Measurements from ENCODE around the gene FOXC2.
"Not testable (repeated sequence)": the region's sequence is repeated elsewhere in the genome, so short reads cannot be mapped to it uniquely, and the experiment has no call there.

FOXC2 gene

DNA sequence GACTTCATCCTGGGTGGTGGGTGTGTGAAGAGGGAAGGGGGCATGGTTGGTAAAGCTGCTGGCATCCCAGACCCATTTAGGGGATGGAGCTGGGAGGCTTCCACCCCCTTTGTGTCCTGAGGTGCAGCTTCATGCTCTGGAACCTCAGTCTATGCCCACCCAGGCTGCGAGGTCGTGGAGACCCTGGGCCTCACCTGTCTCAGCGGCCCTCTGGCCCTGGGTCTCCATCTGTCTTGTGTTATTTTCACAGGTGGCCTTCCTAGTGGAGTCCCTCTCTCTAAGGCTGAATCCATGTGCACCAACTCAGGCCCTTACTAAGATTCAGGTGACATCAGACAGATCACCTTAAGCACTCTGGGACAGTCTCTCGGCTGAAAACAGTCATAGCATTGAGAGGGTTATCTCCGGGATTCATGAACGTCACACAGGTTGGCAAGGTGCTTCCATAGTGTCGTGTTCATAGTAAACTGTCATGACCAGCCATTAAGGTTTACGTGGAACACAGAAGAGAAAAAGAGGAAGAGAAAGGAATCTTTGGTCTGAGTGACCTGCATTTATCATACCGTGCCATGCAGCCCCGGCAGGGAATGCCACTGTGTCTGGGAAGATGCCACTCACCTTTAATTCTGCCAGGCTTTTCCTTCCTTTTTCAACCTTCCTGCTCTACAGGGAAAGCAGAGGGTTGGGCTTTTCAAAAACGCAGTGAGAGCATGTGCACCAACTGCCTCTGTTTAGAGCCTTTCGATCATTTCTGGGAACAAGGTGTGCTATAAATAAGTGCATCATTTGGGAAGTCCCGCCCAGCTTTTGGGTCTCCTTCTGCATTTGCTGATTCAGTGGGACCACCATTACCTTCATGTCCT is 7.2 kb downstream of the FOXC2 start:
- DNase-seq, result no peak

DNA sequence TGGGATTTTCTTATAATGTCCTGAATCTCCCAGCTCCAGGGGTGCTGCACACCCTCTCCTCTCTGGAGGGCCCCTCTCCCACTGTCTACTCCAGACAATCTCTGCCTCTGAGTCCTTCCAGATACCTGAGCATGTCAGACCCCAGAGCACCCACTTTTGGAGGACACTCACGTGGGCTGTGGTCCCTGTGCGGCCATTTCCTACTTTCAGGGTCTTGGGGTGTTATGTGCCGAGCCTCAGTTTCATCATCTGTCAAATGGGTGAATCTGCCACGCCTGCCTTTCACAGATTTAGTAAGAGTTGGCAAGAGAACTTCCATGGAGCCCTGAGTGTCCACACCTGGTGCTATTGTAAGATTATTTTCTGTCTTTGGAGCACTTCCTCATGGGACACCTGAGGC is 8.0 kb downstream of the FOXC2 start:
- DNase-seq, result no peak

DNA sequence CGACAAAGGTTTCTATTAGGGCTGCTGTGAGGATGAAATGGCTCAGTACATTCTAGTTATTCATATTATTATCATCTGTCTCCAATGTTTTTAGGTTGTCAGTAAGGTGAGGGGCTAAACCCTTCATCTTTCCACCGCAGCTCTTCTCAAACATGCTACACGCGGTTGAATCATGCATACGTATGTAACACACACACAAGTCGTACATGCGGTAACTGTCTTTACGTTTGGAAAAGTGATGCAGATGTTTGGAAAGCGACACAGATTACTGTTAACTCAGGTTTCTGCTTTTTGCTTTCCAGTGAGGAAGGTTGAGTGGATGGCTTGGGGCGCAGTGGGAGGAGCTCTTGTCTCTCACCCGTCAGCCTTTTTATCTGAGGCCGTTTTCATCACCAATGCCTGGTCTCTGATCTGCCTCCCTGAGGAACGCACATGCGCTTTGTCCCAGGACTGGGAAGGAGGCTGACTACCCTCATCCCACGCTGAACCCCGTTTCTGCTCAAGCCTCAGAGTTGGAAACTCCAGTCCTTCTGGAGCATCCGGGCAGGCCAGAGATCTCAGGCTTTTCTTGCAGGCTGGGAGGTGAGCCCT is 8.6 kb downstream of the FOXC2 start:
- DNase-seq, result no peak

DNA sequence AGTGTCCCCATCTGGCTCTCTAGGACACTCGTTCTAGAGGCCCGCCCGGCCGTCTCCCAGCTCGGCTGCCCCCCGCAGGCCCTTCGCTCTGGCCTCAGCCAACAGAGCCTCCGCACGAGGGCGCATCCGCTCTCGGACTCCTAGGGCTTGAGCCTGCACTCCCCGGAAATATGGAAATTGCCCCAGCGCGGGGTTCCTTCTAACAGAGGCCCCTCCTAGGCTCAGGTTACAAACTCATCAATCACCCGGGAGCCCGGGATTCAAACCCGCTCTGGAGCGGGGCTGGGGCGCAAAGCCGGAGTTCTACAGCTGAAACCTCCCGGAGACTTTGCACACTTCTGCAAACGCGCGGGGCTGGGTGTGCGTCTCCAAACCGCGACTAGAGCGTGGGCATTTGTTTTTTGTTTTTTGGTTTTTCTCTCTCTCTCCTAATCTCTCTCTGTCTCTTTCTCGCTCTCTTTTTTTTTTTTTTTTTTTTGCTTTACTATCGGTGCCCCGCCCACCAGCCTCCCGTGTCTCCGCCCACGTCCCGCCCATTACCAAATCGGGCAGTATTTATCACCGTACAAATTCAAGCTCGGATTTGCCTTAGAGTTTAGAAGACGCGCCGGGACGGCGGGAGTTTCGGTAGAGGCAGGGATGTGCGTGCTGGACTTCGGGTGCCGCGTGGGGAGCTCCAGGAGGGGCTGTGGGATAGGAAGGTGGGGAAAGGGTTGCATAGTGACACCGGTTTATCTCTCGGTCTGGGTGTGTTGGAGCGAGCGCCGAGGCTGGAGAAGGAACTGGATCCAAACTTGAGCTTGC is 9.3 kb downstream of the FOXC2 start:
- peak in 3 of 5 experiments; percentile 15 to 54 (median 33) for DNase-seq

DNA sequence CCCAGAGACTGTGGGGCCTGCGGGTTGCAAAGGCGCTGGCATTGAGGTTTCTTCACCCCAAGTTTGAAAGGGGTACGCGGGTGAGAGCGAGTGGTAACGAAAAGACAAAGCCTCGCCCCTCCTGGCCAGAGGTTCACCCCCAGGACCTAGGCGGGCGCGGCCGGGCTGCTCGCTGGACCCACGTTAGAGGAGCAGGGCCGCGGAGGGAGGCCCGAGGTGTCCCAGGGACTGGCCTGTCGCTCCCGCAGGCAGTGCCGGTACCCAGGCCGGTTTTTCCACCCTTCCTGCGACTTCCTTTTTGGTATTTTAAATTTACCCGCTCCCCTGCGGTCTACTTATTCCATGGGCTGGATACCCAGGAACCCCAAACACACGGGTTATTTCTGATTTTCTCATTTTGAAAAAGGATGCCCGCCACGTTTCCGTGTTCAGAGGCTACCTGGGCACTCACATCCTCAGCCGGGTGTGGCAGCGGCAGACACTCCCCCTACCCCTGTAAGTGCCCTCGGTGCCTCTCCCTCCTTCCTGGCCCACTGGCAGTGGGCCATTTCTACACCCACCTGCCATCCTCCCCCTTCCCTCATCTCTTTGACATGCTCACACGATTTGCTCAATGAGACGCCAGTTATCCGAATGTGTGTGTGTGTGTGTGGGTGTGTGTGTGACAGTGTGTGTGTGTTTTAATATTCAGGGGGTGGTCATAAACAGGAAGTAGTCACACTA is 10.1 kb downstream of the FOXC2 start:
- DNase-seq, result no peak

DNA sequence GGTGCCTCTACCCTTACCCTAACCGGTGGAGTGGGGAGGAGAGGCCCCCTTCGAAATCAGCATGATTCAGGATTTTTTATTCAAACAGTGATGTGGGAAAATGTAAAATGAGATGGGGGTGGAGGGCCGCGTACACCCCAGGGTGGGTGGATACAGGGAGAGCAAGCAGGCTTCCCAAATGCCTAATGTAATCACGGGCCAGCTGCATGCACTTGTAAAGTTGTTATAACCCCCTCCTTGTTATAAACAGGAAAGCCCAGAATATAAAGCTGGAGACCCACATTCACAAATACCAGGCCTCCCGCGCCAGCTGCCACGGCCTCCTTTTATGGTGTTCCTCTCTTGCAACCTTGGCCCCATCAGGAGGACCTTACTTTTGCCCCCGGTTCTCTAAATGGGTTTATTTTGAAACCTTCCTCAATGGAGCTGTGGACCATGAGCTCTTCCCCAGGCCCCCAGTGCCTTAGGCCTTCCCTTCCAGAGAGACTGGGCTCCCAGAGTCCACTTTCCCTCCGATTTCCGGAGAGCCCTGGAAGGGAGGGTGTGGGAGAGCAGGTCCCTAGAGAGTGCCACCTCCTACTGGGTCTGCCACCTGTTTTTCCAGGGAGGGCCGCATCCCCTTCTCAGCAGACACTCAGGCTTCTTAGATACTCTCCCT is 10.8 kb downstream of the FOXC2 start:
- DNase-seq, result no peak

DNA sequence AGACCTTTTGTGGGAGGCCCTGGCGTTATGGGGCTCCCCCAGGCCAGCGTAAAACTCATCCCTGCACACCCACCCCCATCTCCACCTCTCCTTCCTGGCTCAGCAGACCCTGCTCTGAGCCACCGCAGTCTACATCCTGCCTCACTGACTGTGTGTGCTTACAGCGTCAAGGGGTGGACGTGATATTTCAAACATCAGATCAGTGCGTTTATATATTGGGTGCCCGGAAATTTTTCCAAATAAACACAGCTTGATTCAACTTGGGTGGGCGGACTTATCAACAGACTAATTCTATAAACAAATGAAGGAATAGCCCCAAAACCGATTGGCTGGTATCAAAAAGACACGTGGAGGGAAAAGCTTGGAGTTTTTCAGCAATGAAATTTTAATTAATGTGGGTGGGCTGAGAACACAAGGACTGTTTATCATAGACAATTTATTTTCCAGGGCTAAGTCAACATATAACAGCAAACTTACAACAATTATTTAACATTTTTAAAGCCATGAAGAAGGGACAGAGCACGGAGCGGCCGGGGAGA is 11.5 kb downstream of the FOXC2 start, which contains the start of gene FOXL1:
FOXL1 (plus strand) TSS at position 489 of the 539 bp plus-strand sequence. CDS start 175 bp downstream, outside the sequence.
- DNase-seq, result no peak

DNA sequence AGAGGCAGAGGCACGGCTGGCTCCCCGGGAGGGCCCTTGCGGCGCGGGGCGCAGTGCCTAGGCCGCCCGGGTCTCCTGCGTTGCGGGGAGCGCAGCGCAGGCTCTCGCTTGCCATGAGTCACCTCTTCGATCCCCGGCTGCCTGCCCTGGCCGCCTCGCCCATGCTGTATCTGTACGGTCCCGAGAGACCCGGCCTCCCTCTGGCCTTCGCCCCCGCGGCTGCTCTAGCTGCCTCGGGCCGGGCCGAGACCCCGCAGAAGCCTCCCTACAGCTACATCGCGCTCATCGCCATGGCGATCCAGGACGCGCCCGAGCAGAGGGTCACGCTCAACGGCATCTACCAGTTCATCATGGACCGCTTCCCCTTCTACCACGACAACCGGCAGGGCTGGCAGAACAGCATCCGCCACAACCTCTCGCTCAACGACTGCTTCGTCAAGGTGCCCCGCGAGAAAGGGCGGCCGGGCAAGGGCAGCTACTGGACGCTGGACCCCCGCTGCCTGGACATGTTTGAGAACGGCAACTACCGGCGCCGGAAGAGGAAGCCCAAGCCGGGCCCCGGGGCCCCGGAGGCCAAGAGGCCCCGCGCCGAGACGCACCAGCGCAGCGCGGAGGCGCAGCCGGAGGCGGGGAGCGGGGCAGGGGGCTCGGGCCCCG is 12.1 kb downstream of the FOXC2 start:
- no peak for DNase-seq

DNA sequence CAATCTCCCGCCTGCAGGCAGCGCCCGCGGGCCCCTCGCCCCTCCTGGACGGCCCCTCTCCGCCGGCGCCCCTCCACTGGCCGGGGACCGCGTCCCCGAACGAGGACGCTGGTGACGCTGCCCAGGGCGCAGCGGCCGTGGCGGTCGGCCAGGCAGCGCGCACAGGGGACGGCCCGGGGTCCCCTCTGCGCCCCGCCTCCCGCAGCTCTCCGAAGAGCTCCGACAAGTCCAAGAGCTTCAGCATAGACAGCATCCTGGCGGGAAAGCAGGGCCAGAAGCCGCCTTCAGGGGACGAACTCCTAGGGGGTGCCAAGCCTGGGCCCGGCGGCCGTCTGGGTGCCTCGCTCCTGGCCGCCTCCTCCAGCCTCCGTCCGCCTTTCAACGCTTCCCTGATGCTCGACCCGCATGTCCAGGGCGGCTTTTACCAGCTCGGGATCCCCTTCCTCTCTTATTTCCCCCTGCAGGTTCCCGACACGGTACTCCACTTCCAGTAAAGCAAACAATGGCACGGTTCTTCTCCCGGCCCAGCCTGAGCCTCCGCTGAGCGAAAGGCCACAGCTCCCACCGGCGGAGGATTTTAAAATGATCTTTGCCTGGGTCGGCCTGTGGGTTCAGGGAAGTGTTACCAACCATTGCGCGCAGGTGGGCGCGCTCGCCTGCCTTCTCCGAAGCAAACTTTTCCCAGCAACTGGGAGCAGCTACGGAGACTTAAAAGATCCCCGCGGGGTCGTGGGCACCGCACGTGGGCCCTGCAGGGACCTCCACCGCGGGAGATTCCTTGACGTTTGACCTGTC is 12.8 kb downstream of the FOXC2 start:
- no peak for DNase-seq

DNA sequence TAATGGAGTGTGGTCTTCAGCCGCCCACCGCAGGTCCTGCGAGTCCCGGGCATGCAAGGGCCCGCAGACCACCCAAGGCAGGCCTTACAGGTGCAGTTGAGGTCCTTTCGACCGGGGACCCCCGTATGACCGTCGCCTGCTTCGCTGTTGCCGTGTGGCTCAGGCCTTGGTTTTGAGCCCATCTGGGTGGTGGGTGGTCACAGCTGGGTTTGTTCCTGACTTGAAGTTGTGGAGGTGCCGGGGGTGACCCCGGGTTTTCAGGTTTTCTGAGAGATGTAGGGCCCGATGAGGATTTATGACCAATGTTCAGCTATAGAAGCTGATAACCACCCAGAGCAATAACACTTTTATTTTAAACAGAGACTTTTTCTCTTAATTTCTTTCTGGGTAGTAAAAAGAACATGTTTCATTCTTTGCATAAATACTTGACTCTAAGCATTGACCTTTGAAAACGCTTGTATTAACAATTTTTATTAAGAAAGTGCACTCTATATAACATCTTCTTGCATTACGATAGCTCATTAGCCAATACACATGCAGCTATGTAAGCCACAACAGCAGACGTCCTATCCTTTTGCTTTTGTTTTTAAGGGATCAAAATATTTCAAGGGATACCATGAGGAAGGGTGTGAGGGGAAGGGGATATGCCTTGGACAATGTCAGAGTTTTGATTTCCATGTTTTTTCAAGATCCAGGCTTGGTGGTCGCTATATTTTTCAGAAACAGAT is 13.6 kb downstream of the FOXC2 start:
- DNase-seq, result no peak

DNA sequence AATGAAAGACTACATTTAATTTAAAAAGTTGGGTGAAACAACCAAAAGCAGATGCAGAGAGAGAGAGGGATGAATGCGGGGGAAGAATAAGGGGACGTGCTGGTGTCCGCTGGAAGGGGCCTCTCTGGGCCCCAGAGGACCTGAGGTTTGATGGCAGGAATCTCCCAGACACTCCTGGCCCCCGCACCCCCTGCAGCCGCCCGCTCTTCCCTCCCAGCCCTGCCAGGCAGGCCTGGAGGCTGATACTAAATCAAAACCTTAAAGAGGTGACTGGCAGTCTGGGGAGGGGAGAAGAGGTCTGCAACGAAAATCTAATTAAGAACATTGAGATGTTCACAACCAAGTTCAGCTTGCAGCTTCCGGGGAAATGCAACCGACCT is 14.2 kb downstream of the FOXC2 start:
- DNase-seq, result no peak

DNA sequence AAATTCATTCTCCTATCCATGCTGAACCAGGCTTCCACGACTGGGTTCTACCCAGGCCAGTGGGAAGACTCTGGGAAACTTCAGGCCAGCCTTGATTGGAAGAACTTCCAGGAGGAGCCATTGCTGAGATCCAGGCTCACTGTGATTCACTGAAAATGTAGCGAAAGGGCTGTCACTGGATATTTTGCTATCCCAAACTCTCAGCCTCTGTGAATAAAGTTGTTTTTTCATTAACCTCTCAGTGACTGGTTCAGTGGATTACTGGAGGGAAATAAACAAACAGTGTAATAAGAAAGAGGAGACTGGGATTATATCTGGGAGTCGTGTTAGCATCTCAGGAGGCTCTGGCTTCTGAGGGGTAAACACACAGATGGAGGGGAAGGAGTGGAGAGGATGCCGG is 14.8 kb downstream of the FOXC2 start:
- DNase-seq, result no peak

DNA sequence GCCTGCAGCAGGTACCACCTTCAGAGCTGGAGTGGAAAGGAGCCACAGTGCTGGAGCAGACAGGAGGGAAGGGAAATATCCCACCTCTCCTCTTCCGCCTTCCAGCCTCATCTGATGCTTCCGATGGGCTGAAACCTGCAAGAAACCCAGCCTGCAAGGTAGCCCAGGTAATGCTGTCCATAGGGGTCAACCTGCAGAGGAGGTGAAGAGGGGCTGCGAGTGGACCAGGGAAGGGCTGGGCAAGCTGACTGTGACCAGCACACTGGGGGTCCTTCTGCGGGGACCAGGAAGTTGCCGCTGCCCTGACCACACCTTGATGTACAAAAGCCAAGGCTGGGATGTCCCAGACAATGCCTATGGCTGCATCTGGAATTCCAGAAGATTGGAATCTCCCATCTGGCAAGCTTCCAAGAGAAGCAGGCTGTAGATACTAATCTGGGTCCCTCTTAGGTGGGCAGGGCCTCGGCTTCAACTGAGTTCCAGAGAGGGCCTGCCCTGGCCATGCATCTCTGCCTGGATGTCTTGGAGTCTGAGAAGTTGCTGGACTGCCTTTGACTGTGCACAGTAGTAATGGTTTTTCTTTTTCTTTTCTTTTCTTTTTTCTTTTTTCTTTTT is 17.5 kb downstream of the FOXC2 start:
- no peak for DNase-seq

DNA sequence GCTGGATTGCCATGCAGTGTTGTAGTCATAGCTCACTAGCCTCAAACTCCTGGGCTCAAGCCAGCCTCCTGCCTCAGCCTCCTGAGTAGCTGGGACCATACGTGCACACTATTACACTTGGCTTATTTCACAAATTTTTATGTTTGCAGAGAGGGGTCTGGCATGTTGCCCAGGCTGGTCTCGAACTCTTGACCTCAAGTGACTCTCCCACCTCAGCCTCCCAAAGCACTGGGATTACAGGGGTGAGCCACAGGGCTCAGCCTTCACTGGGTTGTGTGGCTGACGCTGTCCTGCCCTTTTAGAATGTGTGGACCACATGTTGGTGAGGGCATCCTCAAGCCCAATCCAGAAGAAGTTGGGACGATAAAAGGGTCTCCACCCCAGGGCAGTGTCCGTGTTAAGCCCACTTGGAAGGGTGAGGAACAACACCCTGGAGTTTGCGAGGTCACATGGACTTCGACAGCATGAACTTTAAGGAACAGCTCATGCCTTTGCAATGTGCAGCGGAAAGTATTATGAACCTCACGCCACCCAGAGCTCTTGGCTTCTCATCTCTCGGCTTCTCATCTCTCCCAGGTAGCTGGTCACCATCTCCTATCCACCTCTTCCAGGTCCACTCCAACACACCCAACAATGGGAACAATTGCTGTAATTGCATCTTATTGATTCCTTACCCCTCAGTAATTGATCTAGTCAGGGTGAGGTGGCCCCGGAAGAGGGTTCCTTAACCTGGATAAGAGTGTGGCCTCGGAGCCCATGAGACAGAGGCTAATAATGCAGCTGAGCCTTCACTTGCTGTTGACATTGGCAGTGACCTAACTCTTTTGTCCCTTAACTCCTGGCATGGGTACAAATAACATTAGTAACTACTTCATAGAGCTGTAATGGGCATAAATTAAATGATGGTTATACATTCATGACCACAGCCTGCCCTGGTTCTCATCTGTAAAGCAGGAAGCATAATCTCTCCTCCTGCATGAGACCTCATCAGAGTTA is 18.4 kb downstream of the FOXC2 start:
- no peak for DNase-seq

DNA sequence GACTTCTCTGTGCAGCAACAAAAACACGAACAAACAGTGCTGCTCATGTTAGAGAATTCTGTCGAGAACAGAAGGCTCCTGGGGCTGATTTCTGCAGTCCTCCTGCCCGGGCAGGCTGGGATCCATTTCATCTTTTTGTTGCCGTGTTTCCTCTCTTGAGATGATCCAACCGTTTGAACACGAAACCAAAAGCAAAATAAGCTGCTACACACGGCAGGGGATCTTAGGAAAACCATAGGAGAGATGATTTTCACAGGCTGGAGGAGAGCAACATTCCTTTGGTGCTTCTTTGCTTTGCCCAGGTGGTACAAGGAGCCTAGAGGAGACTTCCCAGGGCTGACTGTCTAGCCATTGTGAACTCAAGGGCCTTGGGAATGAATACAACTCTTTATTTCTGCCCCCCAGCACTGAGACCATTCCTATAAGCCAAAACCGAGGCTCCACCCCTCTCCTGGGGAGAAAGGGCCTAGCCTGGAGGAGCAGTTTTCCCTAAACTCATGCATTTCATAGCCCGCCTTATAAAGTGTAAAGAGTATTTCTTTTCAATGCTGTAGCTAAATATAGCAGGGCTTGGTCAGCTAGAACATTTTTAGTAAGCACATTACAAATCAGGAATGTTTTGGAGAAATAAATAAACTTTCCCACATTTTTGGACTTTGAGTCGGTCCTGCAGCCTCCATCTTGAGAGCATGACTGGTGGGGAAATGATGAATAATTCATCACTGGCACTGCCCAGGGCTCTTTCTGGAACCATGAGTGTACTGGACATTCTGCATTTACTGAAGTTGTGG is 19.4 kb downstream of the FOXC2 start:
- no peak for DNase-seq

DNA sequence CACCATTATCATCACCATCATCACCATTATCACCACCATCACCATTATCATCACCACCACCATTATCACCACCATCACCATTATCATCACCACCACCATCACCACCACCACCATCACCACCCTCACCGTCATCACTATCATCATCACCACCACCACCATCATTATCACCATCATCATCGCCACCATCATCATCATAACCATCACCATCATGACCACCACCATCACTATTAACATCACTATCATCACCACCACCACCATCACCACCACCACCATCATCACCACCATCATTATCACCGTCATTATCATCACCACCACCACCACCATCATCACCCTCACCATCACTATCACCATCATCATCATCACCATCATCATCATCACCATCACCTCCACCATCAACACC is 20.9 kb downstream of the FOXC2 start:
- DNase-seq, result no peak

DNA sequence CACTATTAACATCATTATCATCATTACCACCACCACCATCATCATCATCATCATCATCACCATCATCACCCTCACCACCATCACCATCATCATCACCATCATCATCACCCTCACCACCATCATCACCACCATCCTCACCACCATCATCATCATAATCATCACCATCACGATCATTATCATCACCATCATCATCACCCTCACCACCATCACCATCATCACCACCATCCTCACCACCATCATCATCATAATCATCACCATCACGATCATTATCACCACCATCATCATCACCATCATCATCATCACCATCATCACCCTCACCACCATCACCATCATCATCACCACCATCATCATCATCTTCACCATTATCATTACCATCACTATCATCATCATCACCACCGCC is 21.3 kb downstream of the FOXC2 start:
- DNase-seq, result not testable (repeated sequence)

All from T-helper 2 cell (primary cell).